Measurements from ENCODE around the gene DCDC1. TPM values are rescaled to one million over a fixed set of nuclear protein-coding genes. Genes with fewer than 3 reads are reported as not detected.

Gene DCDC1
- total RNA-seq, 1 experiment from 2014 or later = 2.2 TPM

- Histone ChIP-seq H3K4me2 (no peak overlapping the region), H3K4me1 (replicated peaks; ENCODE audit: insufficient read depth) (no peaks in the 10 kb centered on the region), H3K79me2 (ENCODE audit: low read depth) (no peaks in the 10 kb centered on the region), H3K36me3 (ENCODE audit: low read depth) (no peaks in the 10 kb centered on the region), H3K27ac (no peak overlapping the region), H3K9me2 (ENCODE audit: insufficient read depth) (peaks cover 3% of the 10 kb centered on the region; the same call in 1 of the 2 replicates), H4K20me1 (ENCODE audit: insufficient read depth) (no peaks in the 10 kb centered on the region), H3K9me3 (ENCODE audit: insufficient read depth, low read depth) (no peaks in the 10 kb centered on the region), H3K4me3 (no peak overlapping the region), H3K27me3 (ENCODE audit: insufficient read depth, low read depth) (peaks cover 17% of the 10 kb centered on the region), H2AFZ (no peak overlapping the region), H3F3A (ENCODE audit: insufficient read depth, low read depth) (no peaks in the 10 kb centered on the region)
- no peak for TF ChIP-seq EZH2 (IDR thresholded peaks at IDR 0.05; ENCODE audit: low read depth)
- DNase-seq = no peak
- CTCF ChIA-PET = no interaction called here
- intact Hi-C loops (cut with micrococcal nuclease; ENCODE audit: unreplicated experiment) = no loop called here
- POLR2A ChIA-PET (ENCODE audit: unreplicated experiment) = no interaction called here
- BruUV-seq (replicated peaks) = no TSS peak
Measured at GRCh38 chr11:30926130-30926529, 443.4 kb downstream of the DCDC1 start.

DNA sequence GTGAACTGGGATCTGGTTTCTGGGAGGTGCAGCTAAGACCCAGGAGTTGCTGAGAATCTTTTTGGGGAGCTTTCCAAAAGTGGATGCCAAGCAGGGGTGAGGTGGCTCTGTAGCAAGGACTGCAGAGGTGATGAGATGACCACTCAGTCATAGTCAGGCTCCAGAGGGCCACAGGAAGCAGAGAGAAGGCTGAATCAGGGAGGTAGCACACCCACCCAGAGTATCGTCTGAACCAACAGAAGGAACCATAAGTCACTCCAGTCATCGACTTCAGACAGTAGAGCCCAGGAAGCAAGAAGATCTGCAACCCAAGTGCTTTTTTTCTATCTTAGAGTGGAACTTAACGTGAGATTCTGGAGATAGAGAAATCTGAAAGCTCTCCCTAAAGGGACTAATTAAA, 447.7 kb downstream of the DCDC1 start:
- TF ChIP-seq CTCF (conservative IDR thresholded peaks at IDR 0.05) (no peak), EZH2 (IDR thresholded peaks at IDR 0.05; ENCODE audit: low read depth) (no peak)
- no peaks in the 10 kb centered on the region for H3K9me2 ChIP-seq (ENCODE audit: insufficient read depth)
- no peaks in the 10 kb centered on the region for H3F3A ChIP-seq (ENCODE audit: insufficient read depth, low read depth)
- no peak overlapping the region for H3K27ac ChIP-seq
- no peak overlapping the region for H3K4me3 ChIP-seq
- no peak for DNase-seq
- H4K20me1 ChIP-seq (ENCODE audit: insufficient read depth) = 0 out of 2 replicates have a peak, but pooled peaks cover 4% of the 10 kb centered on the region
- H3K36me3 ChIP-seq (ENCODE audit: low read depth) = no peaks in the 10 kb centered on the region
- H3K79me2 ChIP-seq (ENCODE audit: low read depth) = no peaks in the 10 kb centered on the region
- ChIA-PET CTCF (no interaction called here), POLR2A (ENCODE audit: unreplicated experiment) (no interaction called here)
- H3K9me3 ChIP-seq (ENCODE audit: insufficient read depth, low read depth) = no peaks in the 10 kb centered on the region
- H2AFZ ChIP-seq = no peak overlapping the region
- BruUV-seq (replicated peaks) = no TSS peak
- no peaks in the 10 kb centered on the region for H3K4me1 ChIP-seq (replicated peaks; ENCODE audit: insufficient read depth)
- intact Hi-C loops (cut with micrococcal nuclease; ENCODE audit: unreplicated experiment) = no loop called here
- peaks cover 17% of the 10 kb centered on the region for H3K27me3 ChIP-seq (ENCODE audit: insufficient read depth, low read depth)
- no peak overlapping the region for H3K4me2 ChIP-seq

DNA sequence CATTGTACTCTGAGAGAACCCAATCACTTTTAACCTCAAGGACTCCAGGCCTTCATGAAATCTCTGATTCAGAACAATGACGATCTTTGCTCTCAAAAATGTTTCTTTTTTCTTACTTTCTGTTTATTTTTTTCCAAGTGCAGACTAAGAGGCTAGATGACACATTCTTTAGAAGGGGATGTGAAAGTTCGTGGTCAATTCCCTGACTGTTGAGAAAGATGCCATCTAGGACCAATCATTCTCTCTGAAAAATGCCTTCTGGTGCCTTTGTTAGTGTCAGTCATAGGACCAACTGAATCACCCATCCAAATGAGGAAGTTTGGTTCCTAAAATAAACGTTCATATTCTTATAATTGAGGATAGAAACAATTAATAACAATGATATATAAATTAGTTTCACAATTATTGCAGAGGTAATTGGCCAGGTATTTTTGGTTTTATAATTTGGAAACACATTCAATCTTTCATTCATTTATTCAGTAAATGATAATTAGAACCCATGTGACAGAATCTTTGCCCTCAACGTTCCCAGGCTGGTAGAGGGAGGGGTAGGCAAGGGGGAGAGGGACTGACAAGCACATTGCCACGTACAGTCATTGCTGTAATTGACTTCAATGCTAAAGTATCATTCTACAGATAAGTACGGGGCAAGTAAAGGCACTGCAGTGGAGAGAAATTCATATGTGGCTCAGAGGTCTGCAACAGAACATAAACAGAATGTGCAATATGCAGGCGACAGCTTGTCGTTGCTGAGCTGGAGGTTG, 450.0 kb downstream of the DCDC1 start:
- Histone ChIP-seq H3K9me3 (ENCODE audit: insufficient read depth, low read depth) (no peaks in the 10 kb centered on the region), H3K4me3 (no peak overlapping the region), H3K9me2 (ENCODE audit: insufficient read depth) (no peaks in the 10 kb centered on the region), H3K27ac (no peak overlapping the region), H3K36me3 (ENCODE audit: low read depth) (no peaks in the 10 kb centered on the region), H2AFZ (no peak overlapping the region), H3F3A (ENCODE audit: insufficient read depth, low read depth) (no peaks in the 10 kb centered on the region), H4K20me1 (ENCODE audit: insufficient read depth) (0 out of 2 replicates have a peak, but pooled peaks cover 4% of the 10 kb centered on the region), H3K27me3 (ENCODE audit: insufficient read depth, low read depth) (peaks cover 10% of the 10 kb centered on the region), H3K4me2 (no peak overlapping the region), H3K79me2 (ENCODE audit: low read depth) (no peaks in the 10 kb centered on the region), H3K4me1 (replicated peaks; ENCODE audit: insufficient read depth) (no peaks in the 10 kb centered on the region)
- CTCF ChIA-PET = interaction anchor here (0.6 kb wide), 1 partner anchor 89 kb away, joined by 3 read pairs; no protein-coding TSS in a partner anchor
- POLR2A ChIA-PET (ENCODE audit: unreplicated experiment) = no interaction called here
- TF ChIP-seq CTCF (conservative IDR thresholded peaks at IDR 0.05) (no peak), EZH2 (IDR thresholded peaks at IDR 0.05; ENCODE audit: low read depth) (no peak)
- BruUV-seq (replicated peaks) = no TSS peak
- DNase-seq = no peak
- intact Hi-C loops (cut with micrococcal nuclease; ENCODE audit: unreplicated experiment) = no loop called here
